Right forelimb (tissue), 1 donor: ENCODE data around the gene CCDC187.

ENCODE experiments used
- DNase-seq: peaks from one replicate; pipeline ENCODE4 v3.0.0-alpha.2; 2018

Gene CCDC187

DNA sequence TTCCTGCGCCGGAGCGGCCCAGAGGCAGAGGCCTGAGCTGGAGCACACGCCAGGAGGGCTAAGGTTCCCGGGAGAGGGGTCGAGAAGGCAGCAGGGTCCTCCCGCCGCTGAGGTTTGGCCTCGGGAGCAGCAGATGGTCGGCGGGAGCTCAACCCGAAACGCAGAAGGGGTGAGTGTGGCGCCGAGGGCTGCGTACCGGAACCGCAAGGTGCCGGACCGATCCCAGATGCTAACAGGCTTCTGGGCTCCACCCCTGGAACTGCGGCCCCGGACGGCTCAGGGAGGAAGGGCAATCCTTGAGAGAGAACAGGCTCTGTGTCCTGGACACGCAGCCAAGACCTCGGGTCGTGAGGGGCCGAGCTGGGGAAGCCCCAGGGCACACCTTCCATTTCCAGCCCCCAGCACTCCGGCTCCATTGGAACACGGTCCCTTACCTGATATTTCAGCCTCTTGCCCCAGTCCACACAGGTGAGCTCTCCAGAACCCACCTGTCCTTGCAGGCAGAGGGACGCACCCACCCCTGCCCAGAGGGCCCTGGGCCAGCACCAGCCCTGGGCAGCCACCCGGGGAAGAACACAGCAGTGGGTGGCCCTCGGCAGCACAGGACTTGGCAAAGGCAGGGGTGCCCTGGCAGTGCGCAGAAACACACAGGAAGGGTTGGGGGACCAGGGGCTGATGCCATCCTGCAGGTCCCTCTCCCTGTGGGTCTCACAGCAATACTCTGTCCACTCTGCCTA is 100.3 kb downstream of the CCDC187 start:
- DNase-seq = no peak

DNA sequence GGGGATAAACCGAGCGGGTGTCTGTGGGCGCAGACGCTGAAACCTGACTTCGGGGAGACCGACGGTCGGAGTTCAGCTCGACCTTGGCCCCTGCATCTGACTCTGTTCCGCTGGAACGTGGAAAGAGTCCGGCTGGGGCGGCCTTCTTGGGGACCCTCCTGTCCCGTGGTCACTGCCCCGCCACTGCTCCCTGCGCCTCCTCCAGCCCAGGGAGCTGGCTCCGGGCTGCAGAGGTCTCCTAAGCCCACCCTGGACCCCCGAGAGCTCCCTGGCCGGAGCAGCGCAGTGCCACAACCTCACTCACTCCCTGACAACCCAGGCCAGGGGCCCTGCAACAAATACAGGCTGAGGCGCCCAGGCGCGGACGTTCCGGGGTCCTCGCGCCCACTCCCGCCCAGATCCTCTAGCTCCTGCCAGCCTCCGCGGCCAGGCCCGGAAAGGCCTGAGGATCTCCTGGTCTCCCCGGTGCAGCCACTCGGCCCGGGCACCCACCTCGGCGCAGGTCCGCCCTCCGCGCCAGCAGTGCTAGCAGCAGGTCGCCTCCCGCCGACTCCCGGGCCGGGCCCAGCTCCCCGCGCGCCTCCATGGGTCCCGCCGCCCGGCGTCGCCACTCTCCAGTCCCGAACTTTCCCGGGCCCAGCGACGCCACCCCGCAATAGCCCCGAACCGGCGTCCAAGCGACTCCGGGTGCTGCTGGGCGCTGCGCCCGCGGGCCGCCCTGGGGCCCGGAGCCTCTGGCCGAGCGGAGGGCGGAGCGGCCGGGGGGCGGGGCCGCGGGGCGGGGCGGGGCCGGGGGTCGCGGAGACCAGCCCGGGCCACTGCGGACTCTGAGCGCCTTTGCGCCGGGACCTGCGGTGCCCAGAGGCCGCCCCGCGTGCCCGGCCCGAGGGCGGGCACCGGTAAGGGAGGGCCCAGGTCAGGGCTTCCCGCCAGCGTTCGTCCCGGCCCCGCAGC is 101.2 kb downstream of the CCDC187 start:
- DNase-seq = no peak

DNA sequence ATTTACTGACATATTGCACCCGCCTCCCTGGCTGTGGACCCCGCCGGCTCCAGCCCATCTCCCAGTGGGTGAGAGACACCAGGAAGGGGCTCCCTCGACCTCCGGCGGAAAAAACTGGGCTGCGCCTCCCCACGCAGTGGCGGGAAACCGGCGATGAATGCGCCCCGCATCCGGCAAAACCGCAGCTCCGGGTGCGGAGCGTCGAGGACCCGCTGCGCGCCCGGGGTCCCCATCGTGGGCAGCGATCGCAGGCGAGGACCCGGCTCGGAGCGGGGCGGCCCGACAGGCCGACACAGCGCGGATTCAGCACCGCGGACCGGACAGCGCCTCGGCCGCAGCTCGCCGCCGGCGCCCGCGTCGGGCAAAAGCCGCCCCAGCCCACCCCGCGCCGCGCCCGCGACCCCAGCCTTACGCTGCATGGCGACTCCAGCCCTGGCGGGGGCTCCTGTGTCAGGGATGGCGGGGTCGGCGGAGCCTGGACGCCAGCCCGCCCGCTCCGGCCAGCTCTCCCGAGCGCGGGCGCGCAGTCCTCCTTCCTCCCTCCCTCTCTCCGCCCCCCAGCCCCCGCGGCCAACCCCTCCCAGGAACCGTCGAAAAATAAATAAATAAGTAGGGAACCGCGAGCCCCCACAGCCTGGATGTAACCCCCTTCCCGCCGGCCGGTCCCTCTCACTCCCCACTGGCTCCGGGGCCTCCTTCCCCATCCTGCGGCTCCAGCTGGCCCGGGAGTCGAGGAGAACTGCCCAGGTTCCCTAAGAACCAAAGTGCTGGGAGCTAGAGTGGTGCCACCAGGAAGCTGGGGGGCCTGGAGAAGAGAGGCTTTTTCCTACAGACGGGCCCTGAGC is 102.1 kb downstream of the CCDC187 start:
- peak; percentile 69 for DNase-seq

DNA sequence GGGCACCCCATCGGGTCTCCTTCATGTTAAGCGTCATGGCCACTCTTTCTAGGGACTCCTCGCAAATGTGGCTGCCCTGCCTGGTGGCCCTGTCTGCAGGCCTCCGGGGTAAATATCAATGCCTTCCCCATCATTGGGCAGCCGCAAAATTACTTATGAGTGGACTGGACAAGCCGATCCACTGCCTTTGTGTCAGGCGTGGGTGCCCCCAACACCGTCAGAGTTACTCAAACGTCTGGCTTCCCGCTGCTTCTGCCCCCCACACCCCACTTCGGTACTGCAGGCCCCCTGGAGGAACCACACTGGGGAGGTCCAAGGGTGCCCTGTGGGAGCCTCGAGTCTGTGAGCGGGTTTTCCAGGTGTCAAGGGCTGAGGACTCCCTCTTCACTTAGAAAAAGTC is 102.7 kb downstream of the CCDC187 start:
- DNase-seq = no peak

DNA sequence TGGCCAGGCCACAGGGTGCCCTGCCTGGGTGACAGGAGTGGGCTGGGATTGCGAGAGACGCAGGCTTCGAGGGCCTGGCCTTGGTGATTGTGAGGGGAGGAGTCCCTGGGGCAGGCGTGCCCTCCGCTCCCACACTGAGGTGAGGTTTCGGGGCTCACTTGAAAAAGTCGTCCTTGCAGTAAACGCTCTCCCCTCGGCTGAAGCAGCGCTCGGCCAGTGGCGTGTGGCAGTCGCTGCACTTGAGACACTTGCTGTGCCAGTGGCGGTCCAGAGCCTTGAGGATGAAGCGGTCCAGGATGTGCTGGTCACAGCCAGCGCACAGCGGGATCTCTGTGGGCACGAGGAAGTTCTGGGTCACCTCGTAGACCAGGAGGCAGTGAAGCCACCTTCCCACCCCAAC is 103.5 kb downstream of the CCDC187 start:
- DNase-seq = no peak
